HepG2 (cell line): Measurements from ENCODE around the gene ZNF503. TPM values are rescaled to one million over a fixed set of nuclear protein-coding genes. Genes with fewer than 3 reads are reported as not detected.

Source experiments
- HDAC2 ChIP-seq: sonication (generic); formaldehyde crosslinking; IDR thresholded peaks from 2 replicates; pipeline ENCODE4 v1.4.0; 2020; ENCODE audit warnings: missing genetic modification reagents
- JUND ChIP-seq: sonication (generic); formaldehyde crosslinking; IDR thresholded peaks from 2 replicates; pipeline ENCODE4 v1.8.0; 2022; ENCODE audit warnings: mild to moderate bottlenecking, missing genetic modification reagents
- ONECUT2 ChIP-seq: sonication (generic); formaldehyde crosslinking; IDR thresholded peaks from 2 replicates; pipeline ENCODE4 v1.4.0; 2020; ENCODE audit warnings: missing genetic modification reagents
- RBFOX2 ChIP-seq: fragments of 200-400 bp; formaldehyde crosslinking; IDR thresholded peaks from 2 replicates; pipeline ENCODE4 v1.6.1; 2017; ENCODE audit warnings: low read depth, mild to moderate bottlenecking, low read length
- ZBTB7A ChIP-seq: sonication (generic); formaldehyde crosslinking; IDR thresholded peaks from 2 replicates; pipeline ENCODE4 v1.8.0; 2022; ENCODE audit warnings: mild to moderate bottlenecking, missing genetic modification reagents
- ZNF230 ChIP-seq: sonication (generic); formaldehyde crosslinking; IDR thresholded peaks from 2 replicates; pipeline ENCODE4 v1.4.0; 2020; ENCODE audit warnings: mild to moderate bottlenecking, missing genetic modification reagents
- ZNF891 ChIP-seq: sonication (generic); formaldehyde crosslinking; IDR thresholded peaks from 2 replicates; pipeline ENCODE4 v1.5.0; 2020; ENCODE audit warnings: mild to moderate bottlenecking, missing genetic modification reagents
- polyA plus RNA-seq, 8 experiments: library from polyadenylated mRNA; depleted of rRNA in 3 of 8; stranded (reverse) in 7 of 8; unstranded in 1 of 8; fragments of >200 nt; fragmentation: Illumina TruSeq in 4 of 8; extraction: Trizol in 4 of 8; gene quantifications; 2 replicates each; pipeline versions ENCODE4 v1.2.1 to v1.2.3, GENCODE V29; 2011 to 2016; ENCODE audit warnings: low read depth in 4 of 8, missing spikeins in 1 of 8, mixed read lengths in 1 of 8; ENCODE audit not compliant: insufficient read depth in 1 of 8
- total RNA-seq, 5 experiments: library from RNA; depleted of rRNA; stranded (reverse); fragments of >200 nt; fragmentation: Illumina TruSeq; extraction: Trizol; gene quantifications; 2 replicates each; pipeline ENCODE4 v1.2.3, GENCODE V29; 2016; ENCODE audit warnings: low read depth in 1 of 5
- TF ChIP-seq, protein P1 (sequence below): sonication (generic); formaldehyde crosslinking; IDR thresholded peaks from one replicate; pipeline ENCODE4 v1.5.1; 2020; ENCODE audit warnings: mild to moderate bottlenecking, missing genetic modification reagents; ENCODE audit errors: not compliant biosample characterization
- TF ChIP-seq, protein P2 (sequence below): sonication (generic); formaldehyde crosslinking; IDR thresholded peaks from 2 replicates; pipeline ENCODE4 v1.8.0; 2022; ENCODE audit warnings: low read depth, missing genetic modification reagents
- TF ChIP-seq, protein P3 (sequence below): sonication (generic); formaldehyde crosslinking; IDR thresholded peaks from 2 replicates; pipeline ENCODE4 v1.8.0; 2022; ENCODE audit warnings: mild to moderate bottlenecking, missing genetic modification reagents, moderate library complexity
- TF ChIP-seq, protein P4 (sequence below): IDR thresholded peaks from 2 replicates; pipeline ENCODE4 v1.6.1; 2016; ENCODE audit warnings: mild to moderate bottlenecking
- TF ChIP-seq, protein P5 (sequence below), 2 experiments: IDR thresholded peaks; 2 replicates each; pipeline ENCODE4 v1.6.1; 2011 to 2012; ENCODE audit warnings: low read length in 2 of 2, borderline replicate concordance in 1 of 2, low read depth in 1 of 2, mild to moderate bottlenecking in 1 of 2, moderate library complexity in 1 of 2

ZNF503 gene
- total and polyA plus RNA-seq, 2 of the 13 experiments (the other 11 are each of a cell fraction or from before 2014, with no cell fraction given), result 2.7 to 8.3 TPM

DNA sequence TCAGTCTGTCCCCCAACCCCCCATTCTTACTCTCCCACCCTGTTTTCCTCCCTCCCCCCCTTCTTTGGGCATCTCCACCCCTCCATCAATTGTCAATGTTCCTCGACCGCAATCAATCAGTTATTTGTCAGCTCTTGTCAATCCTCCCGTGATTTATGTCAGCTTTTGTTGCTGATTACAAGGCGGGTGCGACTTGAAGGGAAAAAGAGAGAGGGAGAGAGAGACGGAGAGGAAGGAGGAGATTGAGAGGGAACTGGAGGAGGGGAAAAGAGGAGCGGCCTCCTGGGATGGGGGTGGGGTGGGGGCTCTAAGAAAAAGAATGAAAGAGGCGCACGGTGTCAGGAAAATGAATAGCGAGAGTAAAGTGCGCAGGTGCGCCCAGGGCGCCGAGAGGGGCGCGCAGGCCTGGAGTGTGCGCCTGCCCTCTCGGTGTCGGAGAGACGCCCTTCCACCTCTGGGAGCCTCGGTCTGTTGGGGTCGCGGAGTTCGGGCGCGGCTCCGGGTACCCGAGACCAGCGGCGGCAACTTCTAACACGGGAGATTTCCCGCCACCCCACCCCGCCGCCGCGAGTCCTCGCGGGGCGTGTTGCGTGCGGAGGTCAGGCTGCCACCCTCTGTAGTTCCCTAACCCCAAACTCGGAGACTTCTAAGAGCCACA, 1.1 kb upstream of the ZNF503 start (continued):
- TF ChIP-seq, protein P1, sequence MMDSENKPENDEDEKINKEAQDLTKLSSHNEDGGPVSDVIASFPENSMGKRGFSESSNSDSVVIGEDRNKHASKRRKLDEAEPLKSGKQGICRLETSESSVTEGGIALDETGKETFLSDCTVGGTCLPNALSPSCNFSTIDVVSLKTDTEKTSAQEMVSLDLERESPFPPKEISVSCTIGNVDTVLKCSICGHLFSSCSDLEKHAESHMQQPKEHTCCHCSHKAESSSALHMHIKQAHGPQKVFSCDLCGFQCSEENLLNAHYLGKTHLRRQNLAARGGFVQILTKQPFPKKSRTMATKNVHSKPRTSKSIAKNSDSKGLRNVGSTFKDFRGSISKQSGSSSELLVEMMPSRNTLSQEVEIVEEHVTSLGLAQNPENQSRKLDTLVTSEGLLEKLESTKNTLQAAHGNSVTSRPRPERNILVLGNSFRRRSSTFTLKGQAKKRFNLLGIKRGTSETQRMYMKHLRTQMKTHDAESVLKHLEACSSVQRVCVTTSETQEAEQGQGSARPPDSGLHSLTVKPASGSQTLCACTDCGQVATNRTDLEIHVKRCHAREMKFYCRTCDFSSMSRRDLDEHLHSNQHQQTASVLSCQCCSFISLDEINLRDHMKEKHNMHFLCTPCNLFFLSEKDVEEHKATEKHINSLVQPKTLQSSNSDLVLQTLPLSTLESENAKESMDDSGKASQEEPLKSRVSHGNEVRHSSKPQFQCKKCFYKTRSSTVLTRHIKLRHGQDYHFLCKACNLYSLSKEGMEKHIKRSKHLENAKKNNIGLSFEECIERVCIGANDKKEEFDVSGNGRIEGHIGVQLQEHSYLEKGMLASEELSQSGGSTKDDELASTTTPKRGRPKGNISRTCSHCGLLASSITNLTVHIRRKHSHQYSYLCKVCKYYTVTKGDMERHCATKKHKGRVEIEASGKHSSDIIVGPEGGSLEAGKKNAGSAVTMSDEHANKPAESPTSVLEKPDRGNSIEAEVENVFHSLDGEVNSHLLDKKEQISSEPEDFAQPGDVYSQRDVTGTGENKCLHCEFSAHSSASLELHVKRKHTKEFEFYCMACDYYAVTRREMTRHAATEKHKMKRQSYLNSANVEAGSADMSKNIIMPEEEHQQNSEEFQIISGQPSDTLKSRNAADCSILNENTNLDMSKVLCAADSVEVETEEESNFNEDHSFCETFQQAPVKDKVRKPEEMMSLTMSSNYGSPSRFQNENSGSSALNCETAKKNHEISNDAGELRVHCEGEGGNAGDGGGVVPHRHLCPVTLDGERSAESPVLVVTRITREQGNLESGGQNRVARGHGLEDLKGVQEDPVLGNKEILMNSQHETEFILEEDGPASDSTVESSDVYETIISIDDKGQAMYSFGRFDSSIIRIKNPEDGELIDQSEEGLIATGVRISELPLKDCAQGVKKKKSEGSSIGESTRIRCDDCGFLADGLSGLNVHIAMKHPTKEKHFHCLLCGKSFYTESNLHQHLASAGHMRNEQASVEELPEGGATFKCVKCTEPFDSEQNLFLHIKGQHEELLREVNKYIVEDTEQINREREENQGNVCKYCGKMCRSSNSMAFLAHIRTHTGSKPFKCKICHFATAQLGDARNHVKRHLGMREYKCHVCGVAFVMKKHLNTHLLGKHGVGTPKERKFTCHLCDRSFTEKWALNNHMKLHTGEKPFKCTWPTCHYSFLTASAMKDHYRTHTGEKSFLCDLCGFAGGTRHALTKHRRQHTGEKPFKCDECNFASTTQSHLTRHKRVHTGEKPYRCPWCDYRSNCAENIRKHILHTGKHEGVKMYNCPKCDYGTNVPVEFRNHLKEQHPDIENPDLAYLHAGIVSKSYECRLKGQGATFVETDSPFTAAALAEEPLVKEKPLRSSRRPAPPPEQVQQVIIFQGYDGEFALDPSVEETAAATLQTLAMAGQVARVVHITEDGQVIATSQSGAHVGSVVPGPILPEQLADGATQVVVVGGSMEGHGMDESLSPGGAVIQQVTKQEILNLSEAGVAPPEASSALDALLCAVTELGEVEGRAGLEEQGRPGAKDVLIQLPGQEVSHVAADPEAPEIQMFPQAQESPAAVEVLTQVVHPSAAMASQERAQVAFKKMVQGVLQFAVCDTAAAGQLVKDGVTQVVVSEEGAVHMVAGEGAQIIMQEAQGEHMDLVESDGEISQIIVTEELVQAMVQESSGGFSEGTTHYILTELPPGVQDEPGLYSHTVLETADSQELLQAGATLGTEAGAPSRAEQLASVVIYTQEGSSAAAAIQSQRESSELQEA (CRISPR knock-in tag), result peak; percentile 11
- TF ChIP-seq, protein P2, sequence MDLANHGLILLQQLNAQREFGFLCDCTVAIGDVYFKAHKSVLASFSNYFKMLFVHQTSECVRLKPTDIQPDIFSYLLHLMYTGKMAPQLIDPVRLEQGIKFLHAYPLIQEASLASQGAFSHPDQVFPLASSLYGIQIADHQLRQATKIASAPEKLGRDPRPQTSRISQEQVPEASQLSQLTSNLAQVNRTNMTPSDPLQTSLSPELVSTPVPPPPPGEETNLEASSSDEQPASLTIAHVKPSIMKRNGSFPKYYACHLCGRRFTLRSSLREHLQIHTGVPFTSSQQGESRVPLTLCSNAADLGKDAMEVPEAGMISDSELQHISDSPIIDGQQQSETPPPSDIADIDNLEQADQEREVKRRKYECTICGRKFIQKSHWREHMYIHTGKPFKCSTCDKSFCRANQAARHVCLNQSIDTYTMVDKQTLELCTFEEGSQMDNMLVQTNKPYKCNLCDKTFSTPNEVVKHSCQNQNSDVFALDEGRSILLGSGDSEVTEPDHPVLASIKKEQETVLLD (CRISPR knock-in tag), result no peak
- TF ChIP-seq ZNF230 (0 out of 2 replicates have a peak, but pooled peaks have one; percentile 70), RBFOX2 (peak; percentile 92), HDAC2 (no peak), ZNF891 (CRISPR knock-in tag) (0 out of 2 replicates have a peak, but pooled peaks have one; percentile 36), ONECUT2 (CRISPR knock-in tag) (peak; percentile 67; the same call in 1 of the 2 replicates), ZBTB7A (CRISPR knock-in tag) (0 out of 2 replicates have a peak, but pooled peaks have one; percentile 1), JUND (no peak)
- TF ChIP-seq, protein P3, sequence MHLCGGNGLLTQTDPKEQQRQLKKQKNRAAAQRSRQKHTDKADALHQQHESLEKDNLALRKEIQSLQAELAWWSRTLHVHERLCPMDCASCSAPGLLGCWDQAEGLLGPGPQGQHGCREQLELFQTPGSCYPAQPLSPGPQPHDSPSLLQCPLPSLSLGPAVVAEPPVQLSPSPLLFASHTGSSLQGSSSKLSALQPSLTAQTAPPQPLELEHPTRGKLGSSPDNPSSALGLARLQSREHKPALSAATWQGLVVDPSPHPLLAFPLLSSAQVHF (CRISPR knock-in tag), result no peak
- TF ChIP-seq, protein P4, sequence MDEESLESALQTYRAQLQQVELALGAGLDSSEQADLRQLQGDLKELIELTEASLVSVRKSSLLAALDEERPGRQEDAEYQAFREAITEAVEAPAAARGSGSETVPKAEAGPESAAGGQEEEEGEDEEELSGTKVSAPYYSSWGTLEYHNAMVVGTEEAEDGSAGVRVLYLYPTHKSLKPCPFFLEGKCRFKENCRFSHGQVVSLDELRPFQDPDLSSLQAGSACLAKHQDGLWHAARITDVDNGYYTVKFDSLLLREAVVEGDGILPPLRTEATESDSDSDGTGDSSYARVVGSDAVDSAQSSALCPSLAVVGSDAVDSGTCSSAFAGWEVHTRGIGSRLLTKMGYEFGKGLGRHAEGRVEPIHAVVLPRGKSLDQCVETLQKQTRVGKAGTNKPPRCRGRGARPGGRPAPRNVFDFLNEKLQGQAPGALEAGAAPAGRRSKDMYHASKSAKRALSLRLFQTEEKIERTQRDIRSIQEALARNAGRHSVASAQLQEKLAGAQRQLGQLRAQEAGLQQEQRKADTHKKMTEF (CRISPR knock-in tag), result peak; percentile 18; the same call in 1 of the 2 replicates
- TF ChIP-seq, protein P5, sequence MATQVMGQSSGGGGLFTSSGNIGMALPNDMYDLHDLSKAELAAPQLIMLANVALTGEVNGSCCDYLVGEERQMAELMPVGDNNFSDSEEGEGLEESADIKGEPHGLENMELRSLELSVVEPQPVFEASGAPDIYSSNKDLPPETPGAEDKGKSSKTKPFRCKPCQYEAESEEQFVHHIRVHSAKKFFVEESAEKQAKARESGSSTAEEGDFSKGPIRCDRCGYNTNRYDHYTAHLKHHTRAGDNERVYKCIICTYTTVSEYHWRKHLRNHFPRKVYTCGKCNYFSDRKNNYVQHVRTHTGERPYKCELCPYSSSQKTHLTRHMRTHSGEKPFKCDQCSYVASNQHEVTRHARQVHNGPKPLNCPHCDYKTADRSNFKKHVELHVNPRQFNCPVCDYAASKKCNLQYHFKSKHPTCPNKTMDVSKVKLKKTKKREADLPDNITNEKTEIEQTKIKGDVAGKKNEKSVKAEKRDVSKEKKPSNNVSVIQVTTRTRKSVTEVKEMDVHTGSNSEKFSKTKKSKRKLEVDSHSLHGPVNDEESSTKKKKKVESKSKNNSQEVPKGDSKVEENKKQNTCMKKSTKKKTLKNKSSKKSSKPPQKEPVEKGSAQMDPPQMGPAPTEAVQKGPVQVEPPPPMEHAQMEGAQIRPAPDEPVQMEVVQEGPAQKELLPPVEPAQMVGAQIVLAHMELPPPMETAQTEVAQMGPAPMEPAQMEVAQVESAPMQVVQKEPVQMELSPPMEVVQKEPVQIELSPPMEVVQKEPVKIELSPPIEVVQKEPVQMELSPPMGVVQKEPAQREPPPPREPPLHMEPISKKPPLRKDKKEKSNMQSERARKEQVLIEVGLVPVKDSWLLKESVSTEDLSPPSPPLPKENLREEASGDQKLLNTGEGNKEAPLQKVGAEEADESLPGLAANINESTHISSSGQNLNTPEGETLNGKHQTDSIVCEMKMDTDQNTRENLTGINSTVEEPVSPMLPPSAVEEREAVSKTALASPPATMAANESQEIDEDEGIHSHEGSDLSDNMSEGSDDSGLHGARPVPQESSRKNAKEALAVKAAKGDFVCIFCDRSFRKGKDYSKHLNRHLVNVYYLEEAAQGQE (IDR thresholded peaks at IDR 0.05; ENCODE audit: borderline replicate concordance in 1 of 2, low read depth in 1 of 2, low read length in 2 of 2), result 0 out of 4 replicates have a peak, but pooled peaks of 1 of the 2 experiments have one; percentile 28
